GM18498 (cell line): ENCODE measurements around the gene AVP.

ENCODE experiments used
- ATAC-seq: cut with Tn5 transposase; IDR thresholded peaks from one replicate; pipeline ENCODE4 v1.9.1; 2021; ENCODE audit warnings: mild to moderate bottlenecking, moderate library complexity; ENCODE audit not compliant: unreplicated experiment

AVP gene

DNA sequence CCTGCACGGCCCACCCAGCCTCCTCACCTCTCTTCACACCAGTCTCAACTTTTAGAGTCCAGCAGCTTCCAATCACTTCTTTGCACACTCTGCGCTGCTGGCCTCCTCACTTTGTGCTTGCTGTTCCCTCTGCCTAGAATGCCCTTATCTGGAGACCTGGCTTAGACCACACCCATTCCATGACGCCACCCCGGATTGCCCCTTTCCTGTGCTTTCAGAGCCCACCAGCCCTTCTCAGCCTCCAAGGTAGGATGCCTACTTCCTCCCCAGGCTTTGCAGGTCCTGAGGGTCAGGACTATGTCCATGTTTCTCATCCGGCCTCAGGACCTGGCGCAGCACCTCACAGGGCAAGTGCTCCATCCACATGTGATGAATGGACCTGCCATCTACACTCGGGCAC lies 27.0 kb upstream of the AVP start:
- no peak for ATAC-seq

DNA sequence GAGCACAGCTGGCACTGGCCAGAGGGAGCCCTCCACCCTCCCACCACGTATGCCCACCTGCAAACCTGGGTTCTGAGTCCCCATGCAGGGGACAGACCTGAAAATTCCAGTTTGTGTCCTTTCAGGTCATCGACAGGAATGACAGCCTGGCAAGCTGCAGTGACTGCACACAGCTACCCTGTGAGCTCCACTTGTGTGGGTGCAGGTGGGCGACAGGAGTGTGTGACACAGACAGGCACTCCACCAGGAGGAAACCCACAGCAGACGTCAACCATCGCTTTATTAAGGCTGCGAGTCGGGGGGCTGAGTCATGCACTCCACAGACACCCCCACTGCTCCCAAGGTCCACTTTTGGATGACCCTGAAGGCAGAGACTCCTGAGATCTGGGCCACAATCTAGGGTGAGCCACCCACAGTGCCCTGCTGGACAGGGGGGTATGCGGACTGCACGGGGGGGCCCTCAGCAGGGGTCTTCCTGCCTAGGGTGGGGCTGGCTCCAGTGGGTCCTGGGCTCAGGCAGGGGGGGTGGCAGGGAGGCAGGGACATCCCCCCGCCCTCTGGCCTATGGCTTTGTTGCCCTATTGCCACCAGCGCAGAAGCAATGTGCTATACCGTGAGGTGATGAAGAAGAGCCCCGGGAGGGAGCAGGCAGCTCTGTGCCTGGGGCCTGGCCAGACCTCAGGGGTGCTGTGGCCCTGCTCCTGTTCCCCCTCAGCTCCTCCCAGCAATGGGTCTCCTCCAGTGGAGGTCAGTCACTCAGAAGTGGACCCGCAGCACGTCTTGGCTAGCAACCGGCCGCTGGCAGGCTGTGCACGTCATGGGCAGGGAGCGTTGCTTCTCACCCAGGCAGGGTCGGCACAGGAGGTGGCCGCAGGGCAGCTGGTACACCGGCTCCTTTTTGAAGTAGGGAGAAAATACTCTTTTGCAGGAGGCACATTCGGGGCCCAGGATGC lies 25.1 kb upstream of the AVP start:
- no peak for ATAC-seq

DNA sequence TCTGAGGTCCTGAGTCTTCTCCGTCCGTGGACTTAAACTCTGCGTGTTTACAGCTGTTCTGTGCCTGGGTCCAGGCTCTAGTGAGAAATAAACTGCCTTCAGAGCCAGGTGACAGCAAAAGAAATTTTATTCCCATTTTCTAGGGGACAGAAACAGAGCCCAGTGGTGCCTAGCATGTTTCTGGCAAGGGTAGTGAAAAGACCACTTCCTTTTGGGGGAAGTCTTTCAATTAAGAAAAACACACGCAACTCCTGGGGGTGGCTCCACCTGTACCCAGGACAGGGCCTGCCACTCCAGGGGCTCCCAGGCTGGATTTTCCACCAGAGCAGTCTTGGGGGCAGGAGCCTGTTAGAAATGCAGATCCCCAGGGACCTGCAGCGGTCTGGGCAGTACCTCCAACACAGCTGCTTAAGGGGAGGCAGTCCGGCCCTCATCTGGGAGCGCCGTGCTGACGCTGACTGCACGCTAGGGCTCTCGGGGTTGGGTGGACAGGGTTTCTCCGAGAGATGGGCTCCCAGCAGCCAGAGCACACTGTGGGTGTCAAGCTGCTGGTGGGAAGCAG lies 23.0 kb upstream of the AVP start:
- ATAC-seq, result no peak

DNA sequence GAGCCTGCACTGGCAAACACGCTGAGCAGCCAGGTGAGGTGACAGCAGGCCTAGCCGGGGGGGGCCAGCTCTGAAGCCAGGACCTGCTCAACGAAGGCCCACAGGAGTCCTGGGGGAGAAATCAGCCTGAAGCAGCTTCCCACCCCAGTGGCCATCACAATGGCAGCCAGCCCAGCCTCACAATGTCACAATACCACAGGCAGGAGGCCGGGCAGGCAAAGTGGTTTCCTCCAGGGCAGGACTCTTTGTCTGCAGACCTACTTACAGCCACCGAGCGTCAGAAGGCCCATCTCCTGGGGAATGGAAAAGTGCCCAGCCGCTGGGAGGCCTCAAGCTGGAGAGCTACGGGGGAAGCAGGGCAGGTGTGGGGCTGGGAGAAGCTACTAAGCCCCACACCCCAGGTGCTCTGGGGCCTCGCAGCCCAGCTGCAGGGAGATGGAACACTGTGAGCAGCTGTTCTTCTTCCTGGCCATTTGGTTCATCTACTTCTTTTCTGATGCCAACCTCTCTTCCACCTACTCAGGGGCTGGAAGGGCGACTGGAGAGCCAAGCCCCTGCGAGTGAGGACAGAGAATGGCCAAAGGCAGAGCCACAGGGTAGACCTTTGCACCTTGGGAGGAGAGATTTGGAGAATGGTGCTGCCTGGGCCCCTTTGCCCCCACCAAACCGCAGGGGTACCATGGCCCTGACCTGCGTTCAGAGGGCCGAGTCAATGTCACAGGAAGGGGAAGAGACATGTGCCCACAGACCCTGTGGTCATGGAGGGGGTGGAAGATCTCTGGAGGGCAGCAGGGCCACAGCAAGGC lies 22.3 kb upstream of the AVP start:
- ATAC-seq, result no peak

DNA sequence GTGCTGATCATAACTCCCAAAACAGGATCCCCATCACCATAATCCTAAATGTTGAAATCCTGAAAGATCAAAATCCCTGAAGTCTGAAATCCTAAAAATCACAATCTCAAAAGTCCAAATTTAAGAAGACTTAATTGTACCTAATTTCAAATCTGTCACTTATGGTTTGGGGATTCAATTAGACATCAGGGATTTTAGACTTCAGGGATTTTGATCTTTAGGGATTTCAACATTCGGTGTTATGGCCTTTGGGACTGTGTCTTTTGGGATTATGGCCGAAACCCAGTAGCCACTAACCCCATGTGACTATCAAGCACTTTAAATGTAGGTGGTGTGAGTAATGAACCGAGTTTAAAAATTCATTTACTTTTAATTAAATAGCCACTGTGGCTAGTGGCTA lies 21.7 kb upstream of the AVP start:
- no peak for ATAC-seq

DNA sequence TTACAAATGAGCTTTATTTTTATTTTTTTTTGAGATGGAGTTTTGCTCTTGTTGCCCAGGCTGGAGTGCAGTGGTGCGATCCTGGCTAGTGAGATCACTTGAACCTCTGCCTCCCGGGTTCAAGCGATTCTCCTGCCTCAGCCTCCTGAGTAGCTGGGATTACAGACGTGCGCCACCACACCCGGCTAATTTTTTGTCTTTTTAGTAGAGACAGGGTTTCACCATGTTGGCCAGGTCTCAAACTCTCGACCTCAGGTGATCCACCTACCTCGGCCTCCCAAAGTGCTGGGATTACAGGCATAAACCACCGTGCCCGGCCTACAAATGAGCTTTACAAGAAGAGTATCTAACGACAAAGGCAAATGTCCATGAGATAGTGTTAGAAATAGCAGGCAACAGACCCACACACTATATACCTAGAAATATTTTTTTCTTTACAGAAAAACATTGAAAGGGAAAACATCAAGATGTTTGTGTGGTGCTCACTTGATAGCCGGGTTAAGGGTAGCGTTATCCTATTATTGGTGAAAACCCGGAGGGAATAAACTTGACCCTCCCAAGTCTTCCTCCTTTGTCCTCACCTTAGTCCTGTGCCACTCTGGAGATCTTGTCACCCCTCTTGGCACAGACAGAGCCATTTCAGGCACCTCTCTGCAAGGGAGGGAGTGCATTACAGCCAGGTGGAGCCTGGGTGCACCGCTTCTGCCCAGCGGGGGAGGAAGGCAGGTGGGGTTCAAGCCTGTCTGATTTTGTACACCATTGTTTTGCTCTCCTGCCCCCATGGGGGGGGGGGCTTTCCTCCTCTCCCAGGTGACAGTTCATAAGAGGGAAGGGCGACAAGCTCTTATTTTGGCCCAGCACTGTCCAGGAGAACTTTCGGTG lies 21.0 kb upstream of the AVP start:
- ATAC-seq, result no peak

DNA sequence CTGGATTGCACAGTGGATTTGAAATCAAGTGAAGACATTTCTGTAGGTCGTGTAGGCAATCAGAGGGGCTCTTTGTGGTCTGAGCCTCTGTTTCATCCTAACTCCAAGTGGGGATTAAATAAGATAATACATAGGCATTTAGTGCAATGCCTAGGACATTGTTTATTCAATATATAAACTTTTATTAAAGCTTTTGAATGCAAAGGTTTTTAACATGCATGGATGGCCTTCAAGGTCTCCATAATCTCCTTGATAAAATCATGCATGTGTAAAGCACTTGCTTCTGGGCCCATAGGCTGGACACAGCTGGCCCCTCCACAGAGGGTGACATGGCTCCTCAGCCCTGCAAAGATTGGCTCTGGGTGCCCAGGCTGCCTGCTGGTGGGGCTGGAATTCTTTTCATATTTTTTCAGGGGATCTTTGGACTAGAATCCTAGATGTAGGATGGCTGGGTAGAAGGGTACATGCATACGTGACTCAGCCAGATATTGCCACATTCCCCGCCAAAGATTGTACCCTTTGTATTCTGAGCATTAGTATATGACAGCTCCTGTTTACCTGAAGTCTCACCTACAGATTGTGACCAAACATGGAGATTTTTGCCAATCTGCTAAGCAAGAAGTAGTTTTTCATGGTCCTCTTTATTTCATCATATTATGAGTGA lies 19.0 kb upstream of the AVP start:
- no peak for ATAC-seq

DNA sequence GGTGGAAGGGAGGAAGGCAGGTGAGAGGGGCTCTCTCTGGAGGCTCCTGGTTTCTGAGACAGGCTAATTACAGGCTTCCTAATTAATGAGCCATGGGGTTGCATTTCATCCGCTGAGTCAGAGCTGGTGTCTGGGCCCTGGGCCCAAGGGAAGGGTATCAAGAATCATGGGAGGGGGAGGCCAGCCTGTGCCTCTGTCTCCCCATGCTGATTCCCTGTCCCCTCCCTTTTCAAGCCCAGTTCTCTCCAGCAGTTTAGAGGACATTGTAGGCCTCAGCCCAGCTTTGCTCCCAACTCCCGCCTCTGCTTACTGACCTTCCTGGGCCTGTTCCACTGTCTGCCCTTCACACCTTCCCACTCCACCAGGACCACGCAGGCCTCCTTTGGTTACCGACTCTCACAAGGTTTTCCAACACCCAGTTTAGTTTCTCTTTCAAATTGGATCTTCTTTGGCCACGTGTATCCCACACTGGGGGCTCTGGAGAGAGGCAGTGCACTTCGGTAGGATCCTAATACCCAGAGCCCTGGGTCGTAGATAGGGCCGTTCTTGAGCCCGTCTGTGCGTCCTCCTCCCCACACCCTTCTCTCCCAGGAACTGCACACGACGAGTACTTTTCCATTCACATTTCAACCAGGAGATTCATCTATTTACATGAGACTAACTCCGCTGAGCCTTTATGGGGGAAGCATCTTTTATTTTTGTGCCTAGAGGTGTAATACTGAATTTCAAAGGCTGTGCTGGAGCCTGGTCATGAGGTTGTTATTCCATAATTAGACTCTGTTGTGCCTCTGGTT lies 18.2 kb upstream of the AVP start:
- no peak for ATAC-seq

DNA sequence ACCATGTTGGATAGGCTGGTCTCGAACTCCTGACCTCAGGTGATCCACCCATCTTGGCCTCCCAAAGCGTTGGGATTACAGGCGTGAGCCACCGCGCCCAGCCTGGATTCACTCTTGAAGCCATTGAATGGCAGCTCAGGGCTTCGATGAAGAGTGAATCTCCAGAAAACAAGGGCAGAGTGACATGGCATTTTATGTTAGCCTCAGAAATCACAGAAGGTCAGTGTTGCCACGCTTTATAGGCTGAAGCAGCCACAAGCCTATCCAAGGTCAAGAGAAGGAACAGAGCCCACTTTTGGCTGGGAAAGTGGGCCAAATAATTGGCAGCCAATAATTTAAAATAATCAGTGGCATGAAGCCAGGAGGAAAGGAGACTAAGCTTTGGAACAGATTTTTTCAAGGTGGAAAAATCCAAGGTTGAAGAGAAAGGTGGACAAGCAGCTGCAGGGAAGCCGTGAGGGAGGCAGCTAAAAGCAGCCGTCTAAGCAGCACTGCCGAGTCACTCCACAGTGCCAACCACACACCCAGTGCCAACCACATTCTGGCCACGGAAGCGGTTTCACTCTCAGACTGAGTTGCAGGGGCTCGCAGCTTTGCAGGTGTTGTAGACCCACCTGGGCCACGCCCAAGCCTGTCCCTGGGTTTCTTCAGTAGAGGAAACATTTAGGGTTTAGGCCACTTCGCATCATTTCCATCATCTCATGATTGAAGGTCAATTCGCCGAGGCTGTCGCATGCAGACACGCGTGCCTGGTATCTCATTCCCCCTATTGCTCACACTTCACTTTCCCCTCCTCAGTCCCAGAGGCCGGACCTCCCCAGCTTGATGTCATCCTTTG lies 17.4 kb upstream of the AVP start:
- ATAC-seq, result no peak

DNA sequence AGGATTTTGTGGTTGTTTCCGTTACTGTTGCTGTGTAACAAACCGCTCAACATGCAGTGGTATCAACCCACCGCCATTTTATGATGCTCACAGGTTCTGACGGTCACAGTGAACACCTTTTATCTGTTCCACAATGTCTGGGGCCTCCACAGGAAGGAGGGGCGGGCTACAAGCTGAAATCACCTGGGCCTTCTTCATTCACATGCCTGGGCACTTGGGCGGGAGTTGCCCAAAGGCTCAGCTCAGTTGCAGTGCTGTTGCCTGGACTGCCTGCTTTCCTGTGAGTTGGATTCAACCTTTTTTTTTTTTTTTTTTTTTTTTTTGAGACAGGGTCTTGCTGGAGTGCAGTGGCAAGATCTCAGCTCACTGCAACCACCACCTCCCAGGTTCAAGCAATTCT lies 16.7 kb upstream of the AVP start:
- no peak for ATAC-seq

DNA sequence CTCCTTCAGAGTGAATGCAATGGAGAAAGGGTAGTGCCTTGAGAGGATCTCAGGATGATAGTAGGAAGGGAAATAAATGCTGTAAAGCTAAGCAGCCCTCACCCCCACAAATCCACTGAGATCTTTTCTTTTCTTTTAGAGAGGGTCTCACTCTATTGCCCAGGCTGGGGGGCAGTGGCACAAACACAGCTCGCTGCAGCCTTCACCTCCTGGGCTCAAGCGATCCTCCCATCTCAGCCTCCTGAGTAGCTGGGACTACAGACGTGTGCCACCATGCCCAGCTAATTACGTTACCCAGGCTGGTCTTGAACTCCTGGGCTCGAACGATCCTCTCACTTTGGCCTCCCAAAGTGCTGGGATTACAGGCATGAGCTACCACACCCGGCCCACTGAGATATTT lies 16.0 kb upstream of the AVP start:
- no peak for ATAC-seq

DNA sequence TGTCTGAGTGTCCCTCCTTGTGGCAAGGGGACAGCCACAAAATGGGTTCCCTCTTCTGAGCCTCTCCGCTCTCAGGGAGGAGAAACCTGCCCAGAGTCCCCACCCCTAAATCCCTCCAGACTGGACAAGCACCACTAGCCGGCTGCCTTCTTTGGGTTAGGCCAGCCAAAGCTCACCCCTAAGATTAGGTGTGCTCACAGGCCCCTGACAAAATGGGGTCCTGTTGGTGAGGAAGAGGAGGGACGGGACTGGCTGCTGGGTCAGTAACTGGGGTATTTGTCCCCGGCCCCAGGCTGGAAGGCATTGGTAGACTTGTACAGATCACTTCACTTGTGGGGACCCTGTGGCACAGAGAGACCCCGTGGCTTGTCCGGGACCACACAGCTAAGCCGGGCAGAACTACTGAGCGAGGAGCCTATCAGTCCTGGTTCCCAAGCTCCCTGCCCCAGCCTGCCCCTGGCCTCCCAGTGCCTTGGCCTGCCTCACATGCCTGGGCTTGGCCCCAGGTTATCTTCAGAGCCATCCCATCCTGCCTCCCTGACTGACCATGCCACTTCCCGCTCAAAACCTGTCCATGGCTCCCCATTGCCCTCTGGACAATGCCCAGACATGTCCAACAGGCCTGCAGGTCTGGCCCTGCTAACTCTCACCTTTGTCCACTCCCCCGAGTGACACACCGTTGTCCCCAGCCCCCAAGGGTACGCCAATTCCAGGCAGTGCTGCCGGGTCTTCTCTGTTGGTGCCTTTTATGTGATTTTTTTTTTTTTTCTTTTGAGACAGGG lies 10.5 kb upstream of the AVP start:
- ATAC-seq, result no peak

DNA sequence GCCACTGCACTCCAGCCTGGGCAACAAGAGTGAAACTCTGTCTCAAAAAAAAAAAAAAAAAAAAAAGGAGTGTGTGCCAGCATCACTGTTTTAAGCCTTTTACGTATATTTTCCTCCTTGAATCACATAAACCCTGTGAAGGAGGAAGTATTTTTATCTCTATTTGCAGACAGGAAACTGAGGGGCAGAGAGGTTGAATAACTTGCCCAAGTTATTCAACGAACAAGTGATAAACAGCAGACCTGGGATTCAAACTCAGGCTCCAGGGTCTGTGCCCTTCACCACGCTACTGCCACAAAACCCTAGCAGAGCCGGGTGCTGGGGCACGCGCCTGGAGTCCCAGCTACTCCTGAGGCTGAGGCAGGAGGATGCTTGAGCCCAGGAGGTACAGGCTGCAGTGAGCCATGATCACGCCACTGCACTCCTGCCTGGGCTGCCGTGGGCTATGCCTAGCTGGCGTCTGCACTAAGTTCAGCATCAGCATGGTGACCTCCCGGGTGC lies 9.4 kb upstream of the AVP start:
- ATAC-seq, result no peak

DNA sequence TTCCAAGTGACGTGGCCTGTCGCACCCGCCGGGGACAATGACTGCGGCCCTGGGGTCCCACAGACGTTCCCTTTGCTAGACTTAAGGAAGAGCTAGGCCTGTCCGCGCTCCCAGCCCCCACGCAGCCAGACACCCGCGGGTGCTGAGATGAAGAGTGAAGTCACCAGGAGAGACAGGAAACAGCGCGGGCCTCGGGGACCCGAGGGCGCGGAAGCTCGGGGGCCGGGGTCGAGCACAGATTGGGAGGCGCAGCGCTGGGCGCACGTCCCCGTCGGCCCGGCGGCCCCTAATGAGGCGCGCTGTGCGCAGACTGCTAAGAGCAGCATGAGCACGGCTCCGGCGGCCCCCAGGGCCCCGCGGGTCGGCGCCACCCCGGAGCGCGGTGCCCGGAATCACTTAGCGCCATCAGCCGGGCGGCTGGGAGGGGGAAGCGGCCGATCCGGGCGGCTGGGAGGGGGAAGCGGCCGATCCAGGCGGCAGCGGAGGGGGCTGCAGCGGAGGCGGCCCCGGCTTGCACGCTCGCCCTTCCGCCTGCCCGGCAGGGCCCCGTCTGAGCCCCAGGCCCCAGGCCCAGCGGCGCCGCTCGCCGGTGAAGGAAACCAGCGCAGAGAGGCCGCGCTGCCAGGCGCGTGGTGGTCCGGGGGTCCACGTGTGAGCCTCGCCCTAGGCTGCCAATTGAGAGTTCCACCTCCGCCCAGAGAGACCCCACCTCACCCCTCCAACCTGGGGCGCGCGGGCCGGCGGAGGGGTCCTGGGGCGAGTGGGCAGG lies 8.3 kb upstream of the AVP start:
- no peak for ATAC-seq

DNA sequence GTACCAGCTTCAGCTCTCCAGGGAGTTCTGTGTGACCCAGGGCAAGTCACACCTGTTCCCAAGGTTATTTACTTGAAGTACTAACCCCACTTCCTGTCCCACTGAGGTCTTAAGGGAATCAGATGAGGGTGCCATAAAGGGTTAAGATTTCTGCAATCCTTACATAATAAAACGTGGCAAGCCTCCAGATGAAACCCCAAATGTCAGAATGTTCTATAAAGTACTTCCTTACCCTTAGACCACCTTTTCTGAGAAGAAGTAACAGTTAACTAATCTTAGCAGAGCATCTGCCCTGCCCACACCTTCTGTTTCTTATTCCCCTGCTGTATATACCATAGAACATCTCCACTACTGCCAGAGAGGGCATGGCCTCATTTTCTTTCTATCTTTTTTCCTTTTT lies 6.0 kb upstream of the AVP start:
- ATAC-seq, result no peak

DNA sequence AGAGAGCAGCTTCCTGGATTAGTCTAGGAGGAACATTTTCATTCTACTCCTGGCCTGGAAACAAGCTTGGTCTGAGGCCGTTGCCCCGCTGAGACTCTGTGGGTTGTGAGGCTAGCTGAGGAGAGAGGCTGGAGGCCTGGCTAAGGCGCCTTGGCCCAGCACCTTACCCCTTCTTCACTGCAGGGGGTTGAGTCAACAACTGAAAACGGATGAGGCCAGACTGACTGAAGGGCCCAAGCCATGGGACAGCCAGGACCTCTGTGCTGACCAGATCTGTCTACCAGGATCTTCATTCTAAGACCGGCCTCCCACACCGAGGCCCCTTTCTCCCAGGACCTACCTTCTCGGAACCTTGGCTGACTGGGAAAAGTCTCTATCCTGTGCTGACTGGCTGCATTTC lies 3.5 kb upstream of the AVP start:
- no peak for ATAC-seq

DNA sequence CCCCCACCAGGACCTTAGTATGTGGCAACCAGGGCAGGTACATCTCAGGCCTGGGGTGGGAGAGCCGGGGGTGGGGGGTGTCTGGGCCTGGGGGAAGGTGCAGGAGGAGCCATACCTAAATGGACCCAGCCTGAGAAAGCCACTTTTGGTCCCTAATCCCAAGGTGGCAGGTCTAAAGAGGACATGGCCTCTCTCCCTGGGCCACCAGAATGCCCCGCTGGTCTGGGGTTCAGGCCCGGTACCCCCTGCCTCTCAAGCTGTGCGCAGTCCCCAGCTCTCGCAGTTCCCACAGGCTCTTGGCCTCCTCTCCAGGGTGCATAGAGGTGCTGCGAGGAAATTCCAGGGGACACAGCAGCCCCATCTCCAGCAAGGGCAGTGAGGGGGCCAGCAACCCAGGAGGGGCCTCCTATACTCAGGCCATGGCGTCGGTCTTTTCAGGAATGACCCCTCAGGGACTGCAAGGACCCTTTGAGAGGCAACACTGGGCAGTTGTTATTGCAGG lies 1.1 kb upstream of the AVP start:
- ATAC-seq, result no peak
